ENCODE data around the gene SLC12A7. TPM values are rescaled to one million over a fixed set of nuclear protein-coding genes. Genes with fewer than 3 reads are reported as not detected.

The SLC12A7 gene
- total RNA-seq, 2 donors from 2014 or later, result 27.6 to 138 TPM

GRCh38 chr5:1150866-1151265 is 39.0 kb upstream of the SLC12A7 start:
- H3K36me3 ChIP-seq, result no peaks in the 10 kb centered on the region
- WGBS, result 96% methylated on average over 10 of the region's 10 CpGs
- no peak for DNase-seq (ENCODE audit: low spot score)
- H3K4me1 ChIP-seq (replicated peaks), result peaks cover 3% of the 10 kb centered on the region
- intact Hi-C loops (cut with DNase I), result no loop called here
- peaks cover 5% of the 10 kb centered on the region for H3K27me3 ChIP-seq (replicated peaks; ENCODE audit: insufficient read depth)
- H3K9me3 ChIP-seq, result no peaks in the 10 kb centered on the region
- TF ChIP-seq POLR2A (IDR thresholded peaks at IDR 0.05), result no peak
- TF ChIP-seq, protein P1, sequence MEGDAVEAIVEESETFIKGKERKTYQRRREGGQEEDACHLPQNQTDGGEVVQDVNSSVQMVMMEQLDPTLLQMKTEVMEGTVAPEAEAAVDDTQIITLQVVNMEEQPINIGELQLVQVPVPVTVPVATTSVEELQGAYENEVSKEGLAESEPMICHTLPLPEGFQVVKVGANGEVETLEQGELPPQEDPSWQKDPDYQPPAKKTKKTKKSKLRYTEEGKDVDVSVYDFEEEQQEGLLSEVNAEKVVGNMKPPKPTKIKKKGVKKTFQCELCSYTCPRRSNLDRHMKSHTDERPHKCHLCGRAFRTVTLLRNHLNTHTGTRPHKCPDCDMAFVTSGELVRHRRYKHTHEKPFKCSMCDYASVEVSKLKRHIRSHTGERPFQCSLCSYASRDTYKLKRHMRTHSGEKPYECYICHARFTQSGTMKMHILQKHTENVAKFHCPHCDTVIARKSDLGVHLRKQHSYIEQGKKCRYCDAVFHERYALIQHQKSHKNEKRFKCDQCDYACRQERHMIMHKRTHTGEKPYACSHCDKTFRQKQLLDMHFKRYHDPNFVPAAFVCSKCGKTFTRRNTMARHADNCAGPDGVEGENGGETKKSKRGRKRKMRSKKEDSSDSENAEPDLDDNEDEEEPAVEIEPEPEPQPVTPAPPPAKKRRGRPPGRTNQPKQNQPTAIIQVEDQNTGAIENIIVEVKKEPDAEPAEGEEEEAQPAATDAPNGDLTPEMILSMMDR (IDR thresholded peaks at IDR 0.05), result no peak
- TF ChIP-seq POLR2AphosphoS5 (IDR thresholded peaks at IDR 0.05), result no peak
- H3K27ac ChIP-seq, result no peak overlapping the region
- no peak overlapping the region for H3K4me3 ChIP-seq

DNA sequence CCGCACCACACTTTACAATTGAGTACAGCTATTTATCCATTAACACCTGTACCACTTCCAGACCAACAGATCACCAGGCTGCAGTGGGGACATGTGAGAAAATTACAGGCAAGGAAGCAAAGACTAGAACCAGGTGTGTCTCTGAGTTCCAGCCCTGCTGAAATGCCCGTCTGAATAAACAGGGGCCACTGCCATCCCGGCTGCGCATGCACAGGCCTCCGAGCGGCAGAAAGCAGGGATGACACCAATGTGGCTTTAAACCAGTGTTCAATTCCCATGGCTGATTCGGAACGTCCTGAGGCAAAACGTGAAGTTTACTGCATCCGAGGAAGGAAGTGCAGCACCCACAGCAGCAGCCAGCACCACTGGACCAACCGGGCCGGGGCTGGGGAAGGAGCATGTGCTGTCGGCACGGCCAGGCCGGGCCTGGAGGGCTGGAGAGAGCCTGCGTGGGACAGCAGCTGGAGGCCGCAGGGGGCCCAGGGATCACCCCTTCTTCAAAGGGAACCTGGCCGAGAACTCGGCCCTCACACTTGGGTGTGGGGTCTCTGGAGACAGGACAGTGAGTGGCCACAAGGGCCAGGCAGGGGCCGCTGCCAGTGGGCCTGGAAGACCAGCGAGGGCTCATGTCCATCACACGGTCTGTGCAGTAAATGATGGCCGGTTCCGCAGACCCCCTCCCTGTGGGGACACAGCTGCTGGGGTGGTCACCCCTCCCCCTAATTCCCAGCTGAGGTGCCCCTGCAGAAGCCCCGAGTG is 33.0 kb upstream of the SLC12A7 start:
- intact Hi-C loops (cut with DNase I), result loop anchor here (5.0 kb wide), 1 partner anchor 223 kb away; no protein-coding TSS in a partner anchor

DNA sequence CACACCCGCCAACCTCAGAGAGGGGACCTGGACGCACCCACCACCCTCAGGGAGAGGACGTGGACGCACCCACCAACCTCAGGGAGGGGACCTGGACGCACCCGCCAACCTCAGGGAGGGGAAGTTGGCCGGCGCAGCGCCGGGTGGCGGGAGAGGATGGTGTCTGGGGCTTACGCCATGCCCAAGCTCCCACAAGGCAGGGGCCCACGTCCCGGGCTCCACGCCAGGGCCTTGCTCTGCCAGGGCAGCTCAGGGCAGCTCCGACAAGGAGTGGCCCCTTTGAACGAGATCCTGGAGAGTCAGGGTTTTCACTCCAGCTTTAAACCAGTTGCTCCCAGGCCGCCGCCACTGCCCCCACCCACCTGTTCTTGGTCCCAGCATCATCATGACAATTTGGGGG is 32.2 kb upstream of the SLC12A7 start:
- TF ChIP-seq POLR2A (IDR thresholded peaks at IDR 0.05) (no peak), POLR2AphosphoS5 (IDR thresholded peaks at IDR 0.05) (no peak)
- TF ChIP-seq, protein P1 (IDR thresholded peaks at IDR 0.05), result no peak
- H3K27me3 ChIP-seq (replicated peaks; ENCODE audit: insufficient read depth), result no peaks in the 10 kb centered on the region
- no peaks in the 10 kb centered on the region for H3K36me3 ChIP-seq
- 47% methylated on average over 19 of the region's 19 CpGs for WGBS
- DNase-seq (ENCODE audit: low spot score), result no peak
- H3K4me1 ChIP-seq (replicated peaks), result peaks cover 3% of the 10 kb centered on the region
- no peaks in the 10 kb centered on the region for H3K9me3 ChIP-seq
- no peak overlapping the region for H3K27ac ChIP-seq
- intact Hi-C loops (cut with DNase I), result loop anchor here (5.0 kb wide), 1 partner anchor 222 kb away; no protein-coding TSS in a partner anchor
- no peak overlapping the region for H3K4me3 ChIP-seq

More for the DNA sequence above, 33.0 kb upstream of the SLC12A7 start:
- no peak for DNase-seq (ENCODE audit: low spot score)
- no peaks in the 10 kb centered on the region for H3K27me3 ChIP-seq (replicated peaks; ENCODE audit: insufficient read depth)
- no peak overlapping the region for H3K4me3 ChIP-seq
- no peak overlapping the region for H3K27ac ChIP-seq
- TF ChIP-seq POLR2AphosphoS5 (IDR thresholded peaks at IDR 0.05), result no peak
- TF ChIP-seq POLR2A (IDR thresholded peaks at IDR 0.05), result no peak
- TF ChIP-seq, protein P1 (IDR thresholded peaks at IDR 0.05), result no peak
- H3K4me1 ChIP-seq (replicated peaks), result peaks cover 3% of the 10 kb centered on the region
- WGBS, result 81% methylated on average over 25 of the region's 25 CpGs
- no peaks in the 10 kb centered on the region for H3K9me3 ChIP-seq
- no peaks in the 10 kb centered on the region for H3K36me3 ChIP-seq

GRCh38 chr5:1143670-1143951 is 31.7 kb upstream of the SLC12A7 start:
- intact Hi-C loops (cut with DNase I), result loop anchor here (5.0 kb wide), 1 partner anchor 221 kb away; no protein-coding TSS in a partner anchor
- Histone ChIP-seq H3K4me1 (replicated peaks) (peaks cover 3% of the 10 kb centered on the region), H3K27ac (no peak overlapping the region)

More at GRCh38 chr5:1143670-1143951, 31.7 kb upstream of the SLC12A7 start:
- no peaks in the 10 kb centered on the region for H3K9me3 ChIP-seq
- DNase-seq (ENCODE audit: low spot score), result no peak
- no peaks in the 10 kb centered on the region for H3K36me3 ChIP-seq
- 89% methylated on average over 7 of the region's 7 CpGs for WGBS
- no peak overlapping the region for H3K4me3 ChIP-seq
- TF ChIP-seq POLR2A (IDR thresholded peaks at IDR 0.05) (no peak), POLR2AphosphoS5 (IDR thresholded peaks at IDR 0.05) (no peak)
- TF ChIP-seq, protein P1 (IDR thresholded peaks at IDR 0.05), result no peak
- H3K27me3 ChIP-seq (replicated peaks; ENCODE audit: insufficient read depth), result no peaks in the 10 kb centered on the region
